Lung (tissue), 12 donors: ENCODE data around the gene PASK. TPM values are rescaled to one million over a fixed set of nuclear protein-coding genes. Genes with fewer than 3 reads are reported as not detected.

Experiments used
- ATAC-seq: fragments of 200-7000 bp; cut with Tn5 transposase; one replicate; pipeline ENCODE4 v1.9.1; 2020; ENCODE audit warnings: moderate number of reproducible peaks; ENCODE audit not compliant: insufficient read depth, low FRiP score
- DNase-seq, 3 donors: peaks; one replicate each; pipeline ENCODE4 v3.0.0-alpha.2; 2013 to 2017
- H3K27ac ChIP-seq, 2 donors: one replicate each; pipeline ENCODE4 v1.5.1; 2013; ENCODE audit warnings: mild to moderate bottlenecking in 2 of 2, moderate library complexity in 2 of 2, control low read depth in 1 of 2, inconsistent platforms in 1 of 2, low read depth in 1 of 2, low read length in 1 of 2
- H3K27me3 ChIP-seq, 3 donors: one replicate each; pipeline ENCODE4 v1.5.1; 2013; ENCODE audit warnings: low read length in 2 of 3; ENCODE audit not compliant: control insufficient read depth in 3 of 3, insufficient read depth in 3 of 3
- H3K36me3 ChIP-seq, 4 donors: one replicate each; pipeline ENCODE4 v1.5.1; 2013; ENCODE audit warnings: low read length in 4 of 4, mild to moderate bottlenecking in 1 of 4, moderate library complexity in 1 of 4; ENCODE audit not compliant: control insufficient read depth in 4 of 4, insufficient read depth in 4 of 4
- H3K4me1 ChIP-seq, 5 donors: one replicate each; pipeline ENCODE4 v1.5.1; 2013; ENCODE audit warnings: low read length in 5 of 5, mild to moderate bottlenecking in 2 of 5, moderate library complexity in 1 of 5; ENCODE audit not compliant: control insufficient read depth in 5 of 5, insufficient read depth in 5 of 5
- H3K4me3 ChIP-seq: one replicate; pipeline ENCODE4 v1.5.1; 2013; ENCODE audit warnings: mild to moderate bottlenecking, control low read depth, moderate library complexity
- H3K9ac ChIP-seq, 2 donors: one replicate each; pipeline ENCODE4 v1.5.1; 2013; ENCODE audit warnings: low read length in 2 of 2, control low read depth in 1 of 2; ENCODE audit not compliant: insufficient read depth in 1 of 2
- H3K9me3 ChIP-seq, 4 donors: one replicate each; pipeline ENCODE4 v1.5.1; 2013; ENCODE audit warnings: low read length in 3 of 4, mild to moderate bottlenecking in 1 of 4, moderate library complexity in 1 of 4; ENCODE audit not compliant: control insufficient read depth in 4 of 4, insufficient read depth in 3 of 4
- WGBS, 2 donors: extraction: QIAGEN DNeasy Blood & Tissue Kit; methylation state at CpG; one replicate each; pipeline ENCODE4 v1.1.7; 2013; 5-methylcytosine and 5-hydroxymethylcytosine counted together
- polyA plus RNA-seq, 2 donors: library from polyadenylated mRNA; stranded (reverse); fragments of 200-250 nt; gene quantifications; one replicate each; pipeline ENCODE4 v1.2.1, GENCODE V29; 2013
- total RNA-seq, 2 donors: library from RNA; depleted of rRNA in 1 of 2; stranded (reverse); fragments of >200 nt in 1 of 2; gene quantifications; one replicate each; pipeline ENCODE4 v1.2.1, GENCODE V29; 2014 to 2021
- TF ChIP-seq, protein P1 (sequence below): IDR thresholded peaks from 2 replicates; pipeline ENCODE4 v1.5.1; 2012; ENCODE audit warnings: mild to moderate bottlenecking; ENCODE audit errors: control extremely low read depth, extremely low read depth
- donor health status: control.
- donor health status: control.
- donor health status: Bipolar disorder and iron deficiency.
- donor health status: healthy.
- donor health status: DM: yes; HTN: yes; CAD: no.

The PASK gene
- total and polyA plus RNA-seq, 4 donors, result 3.5 to 21.8 (median 13.2) TPM

GRCh38 chr2:241064008-241064801 lies 85.1 kb downstream of the PASK start:
- Histone ChIP-seq H3K9me3 (no peaks in the 10 kb centered on the region), H3K27ac (no peak overlapping the region), H3K36me3 (peaks cover 0 to 28% (median 14%) of the 10 kb centered on the region in 4 donors), H3K4me1 (peaks cover 0 to 7% (median 0%) of the 10 kb centered on the region in 5 donors), H3K4me3 (no peak overlapping the region), H3K9ac (no peak overlapping the region), H3K27me3 (peaks cover 0 to 2% (median 0%) of the 10 kb centered on the region in 3 donors)
- TF ChIP-seq, protein P1, sequence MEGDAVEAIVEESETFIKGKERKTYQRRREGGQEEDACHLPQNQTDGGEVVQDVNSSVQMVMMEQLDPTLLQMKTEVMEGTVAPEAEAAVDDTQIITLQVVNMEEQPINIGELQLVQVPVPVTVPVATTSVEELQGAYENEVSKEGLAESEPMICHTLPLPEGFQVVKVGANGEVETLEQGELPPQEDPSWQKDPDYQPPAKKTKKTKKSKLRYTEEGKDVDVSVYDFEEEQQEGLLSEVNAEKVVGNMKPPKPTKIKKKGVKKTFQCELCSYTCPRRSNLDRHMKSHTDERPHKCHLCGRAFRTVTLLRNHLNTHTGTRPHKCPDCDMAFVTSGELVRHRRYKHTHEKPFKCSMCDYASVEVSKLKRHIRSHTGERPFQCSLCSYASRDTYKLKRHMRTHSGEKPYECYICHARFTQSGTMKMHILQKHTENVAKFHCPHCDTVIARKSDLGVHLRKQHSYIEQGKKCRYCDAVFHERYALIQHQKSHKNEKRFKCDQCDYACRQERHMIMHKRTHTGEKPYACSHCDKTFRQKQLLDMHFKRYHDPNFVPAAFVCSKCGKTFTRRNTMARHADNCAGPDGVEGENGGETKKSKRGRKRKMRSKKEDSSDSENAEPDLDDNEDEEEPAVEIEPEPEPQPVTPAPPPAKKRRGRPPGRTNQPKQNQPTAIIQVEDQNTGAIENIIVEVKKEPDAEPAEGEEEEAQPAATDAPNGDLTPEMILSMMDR, result no peak
- 31 to 35% methylated on average over 30 to 32 of the region's 32 CpGs for WGBS, 2 donors
- no peak for DNase-seq
- ATAC-seq, result peak; percentile 75

DNA sequence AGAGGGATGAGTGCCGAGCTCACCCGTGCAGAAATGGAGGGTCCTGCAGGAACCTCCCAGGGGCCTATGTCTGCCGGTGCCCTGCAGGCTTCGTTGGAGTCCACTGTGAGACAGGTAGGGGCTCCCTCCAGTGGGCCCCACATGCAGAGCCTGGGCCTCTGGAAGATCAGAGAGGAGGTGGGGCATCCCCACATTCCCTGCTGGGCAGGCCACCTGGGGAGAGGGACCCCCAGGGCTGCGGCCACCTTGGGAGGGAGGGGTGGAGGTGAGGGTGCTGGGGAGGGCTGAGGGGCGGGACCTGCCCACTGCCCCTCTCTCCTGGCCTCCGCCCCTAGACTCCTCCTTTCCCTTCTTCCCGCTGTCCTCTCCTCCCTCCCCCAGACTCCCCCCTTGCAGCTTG lies 85.7 kb downstream of the PASK start:
- 31% methylated on average over 4 to 8 of the region's 8 CpGs for WGBS, 2 donors
- H3K27ac ChIP-seq, result no peak overlapping the region
- ATAC-seq, result no peak

DNA sequence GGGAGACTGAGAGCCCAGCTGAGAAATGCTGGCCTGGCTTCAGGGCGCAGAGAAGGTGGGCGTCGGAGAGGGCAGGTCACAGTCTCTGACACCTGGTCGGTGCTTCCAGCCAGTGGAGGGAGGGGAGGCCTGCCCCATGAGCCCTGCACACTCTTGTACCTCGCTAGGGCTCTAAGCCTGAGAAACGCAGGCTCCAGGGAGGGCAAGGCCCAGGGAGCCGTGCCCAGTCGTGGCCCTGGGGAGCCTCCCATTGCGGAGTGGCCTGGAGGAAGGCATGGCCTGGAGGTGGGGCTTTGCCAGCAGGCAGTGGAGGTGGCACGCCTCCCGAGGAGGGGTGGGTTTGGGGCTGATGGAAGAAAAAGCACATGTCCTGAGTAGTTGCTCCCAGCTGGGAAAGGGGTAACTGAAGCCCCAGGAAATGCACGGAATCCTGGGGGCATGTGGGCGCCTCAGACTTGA lies 86.2 kb downstream of the PASK start:
- ATAC-seq (peak; percentile 31), DNase-seq (no peak)
- TF ChIP-seq, protein P1, result no peak
- Histone ChIP-seq H3K9ac (no peak overlapping the region), H3K4me1 (peaks cover 0 to 7% (median 0%) of the 10 kb centered on the region in 5 donors), H3K36me3 (peaks cover 0 to 20% (median 8%) of the 10 kb centered on the region in 4 donors), H3K27ac (no peak overlapping the region), H3K4me3 (no peak overlapping the region), H3K27me3 (peaks cover 0 to 2% (median 0%) of the 10 kb centered on the region in 3 donors), H3K9me3 (no peaks in the 10 kb centered on the region)
- WGBS, 2 donors, result 56 to 76% methylated on average over 13 of the region's 13 CpGs

More for the DNA sequence above, 85.7 kb downstream of the PASK start:
- no peak overlapping the region for H3K4me3 ChIP-seq
- H3K36me3 ChIP-seq, result peaks cover 0 to 22% (median 12%) of the 10 kb centered on the region in 4 donors
- H3K27me3 ChIP-seq, result peaks cover 0 to 2% (median 0%) of the 10 kb centered on the region in 3 donors
- no peak overlapping the region for H3K9ac ChIP-seq
- TF ChIP-seq, protein P1, result no peak
- DNase-seq, result peak in 1 of 3 donors; percentile 19
- H3K4me1 ChIP-seq, result peaks cover 0 to 7% (median 0%) of the 10 kb centered on the region in 5 donors
- no peaks in the 10 kb centered on the region for H3K9me3 ChIP-seq
